WERI-Rb-1 (cell line): ENCODE data around the gene MTIF3.
A peak's percentile ranks its signal among the peaks of the same experiment; 100 is the strongest.

Source experiments
- DNase-seq: peaks from one replicate; pipeline ENCODE4 v3.0.0-alpha.2; 2020
- H3K27ac ChIP-seq: fragments of 250-450 bp; sonication (Bioruptor Pico); 2 replicates; pipeline ENCODE4 v1.5.1; 2020; ENCODE audit warnings: mild to moderate bottlenecking, moderate library complexity
- H3K27me3 ChIP-seq: fragments of 250-450 bp; sonication (Bioruptor Pico); 2 replicates; pipeline ENCODE4 v1.5.1; 2021; ENCODE audit warnings: mild to moderate bottlenecking, low read depth, moderate library complexity; ENCODE audit not compliant: insufficient read depth, severe bottlenecking
- H3K36me3 ChIP-seq: fragments of 250-450 bp; sonication (Bioruptor Pico); 2 replicates; pipeline ENCODE4 v1.5.1; 2020; ENCODE audit warnings: mild to moderate bottlenecking, moderate library complexity
- H3K4me3 ChIP-seq: 2 replicates; pipeline ENCODE4 v1.5.1; 2011; ENCODE audit warnings: low read depth, mild to moderate bottlenecking, control low read depth, low read length
- H3K9me3 ChIP-seq: fragments of 250-450 bp; sonication (Bioruptor Pico); 2 replicates; pipeline ENCODE4 v1.5.1; 2021; ENCODE audit warnings: mild to moderate bottlenecking, moderate library complexity; ENCODE audit not compliant: severe bottlenecking
- CTCF ChIP-seq: IDR thresholded peaks from 2 replicates; pipeline ENCODE4 v1.5.1; 2011; ENCODE audit warnings: low read depth, mild to moderate bottlenecking, control low read depth, inconsistent platforms, low read length

Gene MTIF3

GRCh38 chr13:27449081-27449603 lies 1.2 kb downstream of the MTIF3 start:
- H3K27me3 ChIP-seq: peaks cover 14% of the 10 kb centered on the region
- DNase-seq: no peak
- no peaks in the 10 kb centered on the region for H3K9me3 ChIP-seq
- no peak for TF ChIP-seq CTCF
- peaks cover 2% of the 10 kb centered on the region; the same call in 1 of the 2 replicates for H3K36me3 ChIP-seq
- peak overlapping the region; percentile 96 for H3K27ac ChIP-seq
- H3K4me3 ChIP-seq: peak overlapping the region; percentile 66

GRCh38 chr13:27448308-27448707 lies 2.1 kb downstream of the MTIF3 start:
- Histone ChIP-seq H3K4me3 (no peak overlapping the region), H3K27ac (no peak overlapping the region), H3K36me3 (peaks cover 2% of the 10 kb centered on the region; the same call in 1 of the 2 replicates), H3K27me3 (peaks cover 8% of the 10 kb centered on the region), H3K9me3 (no peaks in the 10 kb centered on the region)
- TF ChIP-seq CTCF: no peak
- DNase-seq: no peak

GRCh38 chr13:27446986-27447583 lies 3.3 kb downstream of the MTIF3 start:
- TF ChIP-seq CTCF: no peak
- Histone ChIP-seq H3K9me3 (no peaks in the 10 kb centered on the region), H3K4me3 (no peak overlapping the region), H3K27me3 (no peaks in the 10 kb centered on the region), H3K27ac (no peak overlapping the region), H3K36me3 (peaks cover 2% of the 10 kb centered on the region; the same call in 1 of the 2 replicates)
- DNase-seq: no peak

GRCh38 chr13:27442797-27443196 lies 7.6 kb downstream of the MTIF3 start:
- Histone ChIP-seq H3K4me3 (no peak overlapping the region), H3K27me3 (no peaks in the 10 kb centered on the region)

GRCh38 chr13:27442071-27442647 lies 8.2 kb downstream of the MTIF3 start:
- Histone ChIP-seq H3K9me3 (no peaks in the 10 kb centered on the region), H3K4me3 (no peak overlapping the region), H3K27ac (no peak overlapping the region), H3K36me3 (peaks cover 13% of the 10 kb centered on the region), H3K27me3 (no peaks in the 10 kb centered on the region)
- no peak for TF ChIP-seq CTCF
- DNase-seq: no peak

More at GRCh38 chr13:27442797-27443196, 7.6 kb downstream of the MTIF3 start:
- Histone ChIP-seq H3K36me3 (peaks cover 11% of the 10 kb centered on the region), H3K27ac (no peak overlapping the region), H3K9me3 (no peaks in the 10 kb centered on the region)
- TF ChIP-seq CTCF: no peak
- DNase-seq: no peak

GRCh38 chr13:27440408-27440807 lies 10.0 kb downstream of the MTIF3 start:
- H3K36me3 ChIP-seq: peaks cover 26% of the 10 kb centered on the region
- H3K27ac ChIP-seq: no peak overlapping the region
- no peak for TF ChIP-seq CTCF
- no peaks in the 10 kb centered on the region for H3K9me3 ChIP-seq
- no peaks in the 10 kb centered on the region for H3K27me3 ChIP-seq
- DNase-seq: no peak
- no peak overlapping the region for H3K4me3 ChIP-seq
